HepG2 (cell line): Measurements from ENCODE around the gene PLEKHG5. TPM values are rescaled to one million over a fixed set of nuclear protein-coding genes. Genes with fewer than 3 reads are reported as not detected.

Experiments
- ATAC-seq: fragments of 200-7000 bp; cut with Tn5 transposase; 3 replicates; pipeline ENCODE4 v1.9.1; 2020; ENCODE audit warnings: mild to moderate bottlenecking, moderate library complexity
- BruUV-seq: library from RNA; stranded (reverse); fragments of 400-500 nt; replicated peaks from 2 replicates; lab custom pipeline; 2021; lab: Mats Ljungman, UMichigan
- CTCF ChIA-PET: fragments of 300-600 bp; formaldehyde crosslinking; extraction: SDS; loops from one replicate; lab custom pipeline; 2021; ENCODE audit warnings: low total read pairs, inconsistent platforms, low intra/inter-chr PET ratio; lab: Yijun Ruan, JAX
- POLR2A ChIA-PET: fragments of 350-600 bp; sonication (Branson Sonifier 250); formaldehyde crosslinking; loops from one replicate; lab custom pipeline; 2020; ENCODE audit warnings: antibody characterized with exemption, inconsistent platforms; lab: Yijun Ruan, JAX
- DNase-seq: peaks from one replicate; pipeline ENCODE4 v3.0.0-alpha.2; 2015; ENCODE audit warnings: low spot score
- FAIRE-seq: peaks from 3 replicates; lab custom pipeline; 2011; peaks lifted over from hg19 to GRCh38; lab: Jason Lieb, UNC
- H2AFZ ChIP-seq: one replicate; pipeline ENCODE4 v1.6.1; 2011; ENCODE audit warnings: low read length, inconsistent platforms
- H3K27ac ChIP-seq: fragments of 300-600 bp; 3 replicates; pipeline ENCODE4 v1.8.0; 2011; ENCODE audit warnings: mixed run types, mild to moderate bottlenecking, mixed read lengths, low read length, inconsistent platforms; ENCODE audit not compliant: insufficient read depth; ENCODE audit errors: extremely low read length
- H3K27me3 ChIP-seq, 2 experiments: fragments of 200-600 bp in 1 of 2; 2 replicates in 1 of 2; 3 replicates in 1 of 2; pipeline versions ENCODE4 v1.6.0 to v1.8.0; 2011; ENCODE audit warnings: low read length in 2 of 2, mild to moderate bottlenecking in 2 of 2, moderate library complexity in 2 of 2, inconsistent platforms in 1 of 2; ENCODE audit not compliant: insufficient read depth in 2 of 2, control insufficient read depth in 1 of 2
- H3K36me3 ChIP-seq, 2 experiments: fragments of 200-600 bp in 1 of 2; replicated peaks in 1 of 2; 2 replicates in 1 of 2; 3 replicates in 1 of 2; pipeline versions ENCODE4 v1.5.1 to v1.8.0; 2011; ENCODE audit warnings: low read length in 2 of 2, inconsistent platforms in 1 of 2; ENCODE audit not compliant: insufficient read depth in 2 of 2, control insufficient read depth in 1 of 2
- H3K4me1 ChIP-seq: 2 replicates; pipeline ENCODE4 v1.5.1; 2012; ENCODE audit warnings: low read length, inconsistent platforms; ENCODE audit not compliant: insufficient read depth
- H3K4me2 ChIP-seq: 2 replicates; pipeline ENCODE4 v1.6.0; 2011; ENCODE audit warnings: low read depth, low read length, inconsistent platforms
- H3K4me3 ChIP-seq, 3 experiments: fragments of 200-600 bp in 1 of 3; sonication (generic), shearing (Covaris generic) in 1 of 3; replicated peaks in 1 of 3; 2 replicates each; pipeline ENCODE4 v1.5.1; 2011 to 2016; ENCODE audit warnings: low read length in 3 of 3, inconsistent platforms in 2 of 3, low read depth in 2 of 3, mild to moderate bottlenecking in 2 of 3, control low read depth in 1 of 3, mixed read lengths in 1 of 3; ENCODE audit not compliant: insufficient read depth in 1 of 3
- H3K79me2 ChIP-seq: one replicate; pipeline ENCODE4 v1.6.1; 2011; ENCODE audit warnings: low read length, inconsistent platforms; ENCODE audit not compliant: insufficient read depth
- H3K9ac ChIP-seq: 2 replicates; pipeline ENCODE4 v1.6.0; 2011; ENCODE audit warnings: mild to moderate bottlenecking, low read depth, low read length, inconsistent platforms; ENCODE audit not compliant: insufficient read depth
- H3K9me3 ChIP-seq: 2 replicates; pipeline ENCODE4 v1.5.1; 2012; ENCODE audit warnings: mild to moderate bottlenecking, low read length
- H4K20me1 ChIP-seq: 2 replicates; pipeline ENCODE4 v1.6.0; 2011; ENCODE audit warnings: inconsistent platforms, mild to moderate bottlenecking, low read length, moderate library complexity; ENCODE audit not compliant: insufficient read depth
- EZH2 ChIP-seq: conservative IDR thresholded peaks from 2 replicates; pipeline ENCODE4 v1.6.1; 2012; ENCODE audit warnings: mild to moderate bottlenecking, low read depth, low read length, moderate library complexity
- HNRNPLL ChIP-seq: fragments of 200-400 bp; formaldehyde crosslinking; IDR thresholded peaks from 2 replicates; pipeline ENCODE4 v1.6.1; 2017; ENCODE audit warnings: mild to moderate bottlenecking, low read depth, low read length; ENCODE audit not compliant: poor library complexity, severe bottlenecking
- KAT2B ChIP-seq: fragments of 150-350 bp; IDR thresholded peaks from 2 replicates; pipeline ENCODE4 v1.6.1; 2014; ENCODE audit warnings: low read depth, low read length, borderline replicate concordance
- ZNF335 ChIP-seq: sonication (generic); formaldehyde crosslinking; IDR thresholded peaks from 2 replicates; pipeline ENCODE4 v1.4.0; 2020; ENCODE audit warnings: missing genetic modification reagents
- ZNF850 ChIP-seq: sonication (generic); formaldehyde crosslinking; conservative IDR thresholded peaks from 2 replicates; pipeline ENCODE4 v1.9.0; 2021; ENCODE audit warnings: mild to moderate bottlenecking, missing genetic modification reagents
- WGBS: methylation state at CpG from one replicate; pipeline ENCODE4 v1.1.6; 2017; ENCODE audit warnings: low lambda C conversion rate; 5-methylcytosine and 5-hydroxymethylcytosine counted together
- in situ Hi-C: cut with HindIII; loops from 2 replicates; pipeline ENCODE4 v1.10.0; 2017; ENCODE audit warnings: low pct_unique_long_range_greater_than_20kb; ENCODE audit not compliant: extremely low pct_ligation_motif_present
- intact Hi-C: fragments of 100-400 bp; cut with micrococcal nuclease; formaldehyde crosslinking; loops from one replicate; pipeline ENCODE4 v1.10.0; 2022; ENCODE audit not compliant: unreplicated experiment
- polyA plus RNA-seq, 8 experiments: library from polyadenylated mRNA; depleted of rRNA in 3 of 8; stranded (reverse) in 7 of 8; unstranded in 1 of 8; fragments of >200 nt; fragmentation: Illumina TruSeq in 4 of 8; extraction: Trizol in 4 of 8; gene quantifications; 2 replicates each; pipeline versions ENCODE4 v1.2.1 to v1.2.3, GENCODE V29; 2011 to 2016; ENCODE audit warnings: low read depth in 4 of 8, missing spikeins in 1 of 8, mixed read lengths in 1 of 8; ENCODE audit not compliant: insufficient read depth in 1 of 8
- total RNA-seq, 5 experiments: library from RNA; depleted of rRNA; stranded (reverse); fragments of >200 nt; fragmentation: Illumina TruSeq; extraction: Trizol; gene quantifications; 2 replicates each; pipeline ENCODE4 v1.2.3, GENCODE V29; 2016; ENCODE audit warnings: low read depth in 1 of 5
- TF ChIP-seq, protein P1 (sequence below): sonication (generic); formaldehyde crosslinking; IDR thresholded peaks from 2 replicates; pipeline ENCODE4 v1.4.0; 2020; ENCODE audit warnings: mild to moderate bottlenecking, low read depth, missing genetic modification reagents
- TF ChIP-seq, protein P2 (sequence below): sonication (generic); formaldehyde crosslinking; IDR thresholded peaks from 2 replicates; pipeline ENCODE4 v1.9.0; 2022; ENCODE audit warnings: missing genetic modification reagents, mild to moderate bottlenecking, borderline replicate concordance
- TF ChIP-seq, protein P3 (sequence below): sonication (generic); formaldehyde crosslinking; IDR thresholded peaks from 2 replicates; pipeline ENCODE4 v1.5.0; 2020; ENCODE audit warnings: missing genetic modification reagents
- TF ChIP-seq, protein P4 (sequence below): sonication (generic); formaldehyde crosslinking; IDR thresholded peaks from 2 replicates; pipeline ENCODE4 v1.5.1; 2020; ENCODE audit warnings: mild to moderate bottlenecking, missing genetic modification reagents, moderate library complexity

PLEKHG5 gene
- total and polyA plus RNA-seq, 2 of the 13 experiments (the other 11 are each of a cell fraction or from before 2014, with no cell fraction given) = 1.9 to 3.5 TPM

DNA sequence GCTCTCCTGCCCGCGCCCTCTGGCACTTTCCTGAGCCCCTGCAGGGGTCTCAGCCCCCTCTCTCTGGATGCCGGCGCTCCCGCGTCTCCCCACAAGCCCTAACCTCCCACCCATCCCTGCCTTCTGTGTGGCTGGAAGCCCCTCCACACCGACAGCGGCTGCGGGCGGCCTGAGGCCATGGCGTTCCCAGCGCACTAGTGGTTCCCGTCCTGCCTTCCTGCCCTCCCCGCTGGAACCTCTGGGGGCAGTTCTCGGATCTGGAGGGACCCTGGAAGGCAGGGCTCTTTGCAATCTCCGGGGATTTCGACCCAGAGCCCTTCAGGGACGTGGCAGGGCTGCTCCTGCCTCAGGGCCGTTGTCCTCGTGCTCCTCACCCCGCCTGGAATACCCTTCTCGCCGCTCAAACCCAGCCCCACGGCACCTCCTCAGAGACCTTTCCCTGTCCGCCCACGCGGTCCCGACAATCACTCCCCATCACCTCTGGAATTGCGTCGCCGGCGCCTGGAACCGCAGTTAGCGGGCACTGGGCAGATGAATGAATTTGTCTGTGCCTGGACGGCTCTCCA lies 67.4 kb downstream of the PLEKHG5 start:
- ATAC-seq = peak; percentile 38
- H3K27ac ChIP-seq = no peak overlapping the region

More for the DNA sequence above, 67.4 kb downstream of the PLEKHG5 start:
- Histone ChIP-seq H2AFZ (no peak overlapping the region), H3K79me2 (no peaks in the 10 kb centered on the region), H3K9ac (no peak overlapping the region), H3K4me1 (peaks cover 43% of the 10 kb centered on the region), H3K4me2 (peak overlapping the region; percentile 52), H3K36me3 (no peaks in the 10 kb centered on the region), H4K20me1 (no peaks in the 10 kb centered on the region; the same call in 1 of the 2 replicates), H3K27me3 (peaks cover 41 to 84% of the 10 kb centered on the region in 2 experiments), H3K4me3 (peak overlapping the region in 1 of 3 experiments; percentile 46; a peak in 1 of 6 replicates), H3K9me3 (no peaks in the 10 kb centered on the region)
- ChIA-PET CTCF (interaction anchor here (1.6 kb wide), 1 partner anchor 14 kb away, joined by 12 read pairs; no protein-coding TSS in a partner anchor), POLR2A (interaction anchor here (0.7 to 1.7 kb wide), 6 partner anchors 10 to 180 kb away, joined by 3 to 4 read pairs (median 3); no protein-coding TSS in a partner anchor)
- 14% methylated on average over 19 of the region's 35 CpGs for WGBS
- intact Hi-C loops (no loop called here), in situ Hi-C loops (no loop called here)
- DNase-seq (no peak), FAIRE-seq (no peak)
- no TSS peak for BruUV-seq
- TF ChIP-seq HNRNPLL = peak; percentile 95
- TF ChIP-seq, protein P1, sequence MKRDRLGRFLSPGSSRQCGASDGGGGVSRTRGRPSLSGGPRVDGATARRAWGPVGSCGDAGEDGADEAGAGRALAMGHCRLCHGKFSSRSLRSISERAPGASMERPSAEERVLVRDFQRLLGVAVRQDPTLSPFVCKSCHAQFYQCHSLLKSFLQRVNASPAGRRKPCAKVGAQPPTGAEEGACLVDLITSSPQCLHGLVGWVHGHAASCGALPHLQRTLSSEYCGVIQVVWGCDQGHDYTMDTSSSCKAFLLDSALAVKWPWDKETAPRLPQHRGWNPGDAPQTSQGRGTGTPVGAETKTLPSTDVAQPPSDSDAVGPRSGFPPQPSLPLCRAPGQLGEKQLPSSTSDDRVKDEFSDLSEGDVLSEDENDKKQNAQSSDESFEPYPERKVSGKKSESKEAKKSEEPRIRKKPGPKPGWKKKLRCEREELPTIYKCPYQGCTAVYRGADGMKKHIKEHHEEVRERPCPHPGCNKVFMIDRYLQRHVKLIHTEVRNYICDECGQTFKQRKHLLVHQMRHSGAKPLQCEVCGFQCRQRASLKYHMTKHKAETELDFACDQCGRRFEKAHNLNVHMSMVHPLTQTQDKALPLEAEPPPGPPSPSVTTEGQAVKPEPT (CRISPR knock-in tag) = no peak
- TF ChIP-seq, protein P2, sequence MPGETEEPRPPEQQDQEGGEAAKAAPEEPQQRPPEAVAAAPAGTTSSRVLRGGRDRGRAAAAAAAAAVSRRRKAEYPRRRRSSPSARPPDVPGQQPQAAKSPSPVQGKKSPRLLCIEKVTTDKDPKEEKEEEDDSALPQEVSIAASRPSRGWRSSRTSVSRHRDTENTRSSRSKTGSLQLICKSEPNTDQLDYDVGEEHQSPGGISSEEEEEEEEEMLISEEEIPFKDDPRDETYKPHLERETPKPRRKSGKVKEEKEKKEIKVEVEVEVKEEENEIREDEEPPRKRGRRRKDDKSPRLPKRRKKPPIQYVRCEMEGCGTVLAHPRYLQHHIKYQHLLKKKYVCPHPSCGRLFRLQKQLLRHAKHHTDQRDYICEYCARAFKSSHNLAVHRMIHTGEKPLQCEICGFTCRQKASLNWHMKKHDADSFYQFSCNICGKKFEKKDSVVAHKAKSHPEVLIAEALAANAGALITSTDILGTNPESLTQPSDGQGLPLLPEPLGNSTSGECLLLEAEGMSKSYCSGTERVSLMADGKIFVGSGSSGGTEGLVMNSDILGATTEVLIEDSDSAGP (CRISPR knock-in tag) = peak; percentile 33; the same call in 1 of the 2 replicates
- peak; percentile 60 for TF ChIP-seq EZH2
- no peak for TF ChIP-seq ZNF850 (CRISPR knock-in tag)
- peak; percentile 14; the same call in 1 of the 2 replicates for TF ChIP-seq KAT2B
- TF ChIP-seq, protein P3, sequence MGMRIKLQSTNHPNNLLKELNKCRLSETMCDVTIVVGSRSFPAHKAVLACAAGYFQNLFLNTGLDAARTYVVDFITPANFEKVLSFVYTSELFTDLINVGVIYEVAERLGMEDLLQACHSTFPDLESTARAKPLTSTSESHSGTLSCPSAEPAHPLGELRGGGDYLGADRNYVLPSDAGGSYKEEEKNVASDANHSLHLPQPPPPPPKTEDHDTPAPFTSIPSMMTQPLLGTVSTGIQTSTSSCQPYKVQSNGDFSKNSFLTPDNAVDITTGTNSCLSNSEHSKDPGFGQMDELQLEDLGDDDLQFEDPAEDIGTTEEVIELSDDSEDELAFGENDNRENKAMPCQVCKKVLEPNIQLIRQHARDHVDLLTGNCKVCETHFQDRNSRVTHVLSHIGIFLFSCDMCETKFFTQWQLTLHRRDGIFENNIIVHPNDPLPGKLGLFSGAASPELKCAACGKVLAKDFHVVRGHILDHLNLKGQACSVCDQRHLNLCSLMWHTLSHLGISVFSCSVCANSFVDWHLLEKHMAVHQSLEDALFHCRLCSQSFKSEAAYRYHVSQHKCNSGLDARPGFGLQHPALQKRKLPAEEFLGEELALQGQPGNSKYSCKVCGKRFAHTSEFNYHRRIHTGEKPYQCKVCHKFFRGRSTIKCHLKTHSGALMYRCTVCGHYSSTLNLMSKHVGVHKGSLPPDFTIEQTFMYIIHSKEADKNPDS = no peak
- TF ChIP-seq, protein P4, sequence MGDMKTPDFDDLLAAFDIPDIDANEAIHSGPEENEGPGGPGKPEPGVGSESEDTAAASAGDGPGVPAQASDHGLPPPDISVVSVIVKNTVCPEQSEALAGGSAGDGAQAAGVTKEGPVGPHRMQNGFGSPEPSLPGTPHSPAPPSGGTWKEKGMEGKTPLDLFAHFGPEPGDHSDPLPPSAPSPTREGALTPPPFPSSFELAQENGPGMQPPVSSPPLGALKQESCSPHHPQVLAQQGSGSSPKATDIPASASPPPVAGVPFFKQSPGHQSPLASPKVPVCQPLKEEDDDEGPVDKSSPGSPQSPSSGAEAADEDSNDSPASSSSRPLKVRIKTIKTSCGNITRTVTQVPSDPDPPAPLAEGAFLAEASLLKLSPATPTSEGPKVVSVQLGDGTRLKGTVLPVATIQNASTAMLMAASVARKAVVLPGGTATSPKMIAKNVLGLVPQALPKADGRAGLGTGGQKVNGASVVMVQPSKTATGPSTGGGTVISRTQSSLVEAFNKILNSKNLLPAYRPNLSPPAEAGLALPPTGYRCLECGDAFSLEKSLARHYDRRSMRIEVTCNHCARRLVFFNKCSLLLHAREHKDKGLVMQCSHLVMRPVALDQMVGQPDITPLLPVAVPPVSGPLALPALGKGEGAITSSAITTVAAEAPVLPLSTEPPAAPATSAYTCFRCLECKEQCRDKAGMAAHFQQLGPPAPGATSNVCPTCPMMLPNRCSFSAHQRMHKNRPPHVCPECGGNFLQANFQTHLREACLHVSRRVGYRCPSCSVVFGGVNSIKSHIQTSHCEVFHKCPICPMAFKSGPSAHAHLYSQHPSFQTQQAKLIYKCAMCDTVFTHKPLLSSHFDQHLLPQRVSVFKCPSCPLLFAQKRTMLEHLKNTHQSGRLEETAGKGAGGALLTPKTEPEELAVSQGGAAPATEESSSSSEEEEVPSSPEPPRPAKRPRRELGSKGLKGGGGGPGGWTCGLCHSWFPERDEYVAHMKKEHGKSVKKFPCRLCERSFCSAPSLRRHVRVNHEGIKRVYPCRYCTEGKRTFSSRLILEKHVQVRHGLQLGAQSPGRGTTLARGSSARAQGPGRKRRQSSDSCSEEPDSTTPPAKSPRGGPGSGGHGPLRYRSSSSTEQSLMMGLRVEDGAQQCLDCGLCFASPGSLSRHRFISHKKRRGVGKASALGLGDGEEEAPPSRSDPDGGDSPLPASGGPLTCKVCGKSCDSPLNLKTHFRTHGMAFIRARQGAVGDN (CRISPR knock-in tag) = no peak
- TF ChIP-seq ZNF335 (CRISPR knock-in tag) = no peak
